H9 (cell line): ENCODE results near the gene MYLK4. TPM values are rescaled to one million over a fixed set of nuclear protein-coding genes. Genes with fewer than 3 reads are reported as not detected.

ENCODE experiments used
- DNase-seq: peaks from one replicate; pipeline ENCODE4 v3.0.0-alpha.2; 2017
- H2AFZ ChIP-seq: one replicate; pipeline ENCODE4 v1.6.1; 2013; ENCODE audit warnings: mild to moderate bottlenecking, low read length, control low read depth, moderate library complexity
- H2AK5ac ChIP-seq: 2 replicates; pipeline ENCODE4 v1.6.1; 2013; ENCODE audit warnings: low read length, control low read depth, mixed read lengths; ENCODE audit not compliant: insufficient read length
- H2BK120ac ChIP-seq: one replicate; pipeline ENCODE4 v1.6.1; 2013; ENCODE audit warnings: low read depth, mild to moderate bottlenecking, low read length, control low read depth, inconsistent platforms; ENCODE audit not compliant: poor library complexity, severe bottlenecking
- H2BK12ac ChIP-seq: 2 replicates; pipeline ENCODE4 v1.6.1; 2013; ENCODE audit warnings: low read length, control low read depth, mixed read lengths, low read depth; ENCODE audit not compliant: insufficient read length
- H2BK15ac ChIP-seq: 2 replicates; pipeline ENCODE4 v1.6.1; 2013; ENCODE audit warnings: low read depth, low read length, control low read depth
- H2BK20ac ChIP-seq: one replicate; pipeline ENCODE4 v1.6.1; 2013; ENCODE audit warnings: low read depth, mild to moderate bottlenecking, low read length, control low read depth, inconsistent platforms; ENCODE audit not compliant: poor library complexity, severe bottlenecking
- H2BK5ac ChIP-seq: 2 replicates; pipeline ENCODE4 v1.6.1; 2013; ENCODE audit warnings: low read length, control low read depth, mixed read lengths; ENCODE audit not compliant: insufficient read length
- H3K14ac ChIP-seq: 2 replicates; pipeline ENCODE4 v1.6.1; 2013; ENCODE audit warnings: low read length, control low read depth; ENCODE audit not compliant: insufficient read depth
- H3K18ac ChIP-seq: 2 replicates; pipeline ENCODE4 v1.6.1; 2013; ENCODE audit warnings: low read depth, mild to moderate bottlenecking, mixed read lengths, low read length, control low read depth; ENCODE audit not compliant: insufficient read length
- H3K23ac ChIP-seq: 2 replicates; pipeline ENCODE4 v1.6.1; 2013; ENCODE audit warnings: low read length, control low read depth, mixed read lengths, low read depth; ENCODE audit not compliant: insufficient read length
- H3K23me2 ChIP-seq: 2 replicates; pipeline ENCODE4 v1.6.1; 2013; ENCODE audit warnings: low read depth, mild to moderate bottlenecking, mixed read lengths, low read length, control low read depth; ENCODE audit not compliant: insufficient read length, poor library complexity, severe bottlenecking
- H3K27ac ChIP-seq: 2 replicates; pipeline ENCODE4 v1.5.1; 2013; ENCODE audit warnings: low read length, control low read depth, mixed read lengths, low read depth; ENCODE audit not compliant: insufficient read length
- H3K27me3 ChIP-seq: 2 replicates; pipeline ENCODE4 v1.6.1; 2013; ENCODE audit warnings: low read length, control low read depth, inconsistent platforms; ENCODE audit not compliant: insufficient read depth
- H3K4ac ChIP-seq: 2 replicates; pipeline ENCODE4 v1.6.1; 2013; ENCODE audit warnings: low read depth, mild to moderate bottlenecking, control low read depth, inconsistent platforms, low read length, moderate library complexity
- H3K4me1 ChIP-seq: 2 replicates; pipeline ENCODE4 v1.6.1; 2013; ENCODE audit warnings: low read length, control low read depth, inconsistent platforms; ENCODE audit not compliant: insufficient read depth
- H3K4me2 ChIP-seq: 2 replicates; pipeline ENCODE4 v1.6.1; 2013; ENCODE audit warnings: low read length, control low read depth, mixed read lengths; ENCODE audit not compliant: insufficient read length, insufficient read depth
- H3K56ac ChIP-seq: 2 replicates; pipeline ENCODE4 v1.6.1; 2013; ENCODE audit warnings: low read depth, mild to moderate bottlenecking, mixed read lengths, low read length, control low read depth; ENCODE audit not compliant: insufficient read length
- H3K79me1 ChIP-seq: 2 replicates; pipeline ENCODE4 v1.6.1; 2013; ENCODE audit warnings: low read depth, mild to moderate bottlenecking, moderate library complexity, low read length, control low read depth, inconsistent platforms; ENCODE audit not compliant: insufficient read depth, poor library complexity, severe bottlenecking
- H3K79me2 ChIP-seq: 2 replicates; pipeline ENCODE4 v1.6.1; 2013; ENCODE audit warnings: low read length, control low read depth, inconsistent platforms; ENCODE audit not compliant: insufficient read depth
- H3K9ac ChIP-seq: 2 replicates; pipeline ENCODE4 v1.6.1; 2013; ENCODE audit warnings: low read length, control low read depth, mixed read lengths; ENCODE audit not compliant: insufficient read length; ENCODE audit errors: extremely low read depth
- H3K9me3 ChIP-seq: one replicate; pipeline ENCODE4 v1.6.1; 2013; ENCODE audit warnings: low read depth, low read length, inconsistent platforms; ENCODE audit not compliant: control insufficient read depth
- H3T11ph ChIP-seq: one replicate; pipeline ENCODE4 v1.6.1; 2013; ENCODE audit warnings: mild to moderate bottlenecking, low read length, control low read depth, inconsistent platforms
- H4K20me1 ChIP-seq: one replicate; pipeline ENCODE4 v1.6.1; 2013; ENCODE audit not compliant: control insufficient read depth, insufficient read length, insufficient read depth
- H4K5ac ChIP-seq: 2 replicates; pipeline ENCODE4 v1.6.1; 2013; ENCODE audit warnings: low read depth, mild to moderate bottlenecking, mixed read lengths, low read length, control low read depth; ENCODE audit not compliant: insufficient read length
- H4K8ac ChIP-seq: replicated peaks from 2 replicates; pipeline ENCODE4 v1.6.1; 2013; ENCODE audit warnings: low read length, control low read depth, mixed read lengths, low read depth; ENCODE audit not compliant: insufficient read length
- H4K91ac ChIP-seq: 2 replicates; pipeline ENCODE4 v1.6.1; 2013; ENCODE audit warnings: low read depth, mild to moderate bottlenecking, moderate library complexity, mixed read lengths, low read length, control low read depth; ENCODE audit not compliant: insufficient read length
- H3K27ac Mint-ChIP-seq, 3 experiments: 2 replicates in 2 of 3; 3 replicates in 1 of 3; pipeline ENCODE4 v1.8.0; 2020 to 2021; ENCODE audit warnings: mixed read lengths in 3 of 3, mild to moderate bottlenecking in 1 of 3, moderate library complexity in 1 of 3
- H3K27me3 Mint-ChIP-seq: 2 replicates; pipeline ENCODE4 v1.8.0; 2021; ENCODE audit warnings: low read depth, mild to moderate bottlenecking, moderate library complexity, mixed read lengths
- H3K36me3 Mint-ChIP-seq, 3 experiments: 2 replicates in 2 of 3; 3 replicates in 1 of 3; pipeline ENCODE4 v1.8.0; 2020 to 2021; ENCODE audit warnings: low read depth in 3 of 3, mixed read lengths in 3 of 3; ENCODE audit not compliant: insufficient read depth in 1 of 3
- H3K4me1 Mint-ChIP-seq, 2 experiments: 2 replicates each; pipeline ENCODE4 v1.8.0; 2020; ENCODE audit warnings: mixed read lengths in 2 of 2
- H3K4me3 Mint-ChIP-seq, 2 experiments: 2 replicates in 1 of 2; 3 replicates in 1 of 2; pipeline ENCODE4 v1.8.0; 2020 to 2021; ENCODE audit warnings: mild to moderate bottlenecking in 2 of 2, mixed read lengths in 2 of 2, moderate library complexity in 1 of 2
- H3K9me3 Mint-ChIP-seq, 2 experiments: 2 replicates in 1 of 2; 3 replicates in 1 of 2; pipeline ENCODE4 v1.8.0; 2020; ENCODE audit warnings: mild to moderate bottlenecking in 2 of 2, mixed read lengths in 2 of 2, moderate library complexity in 1 of 2
- CTCF ChIP-seq: fragments of 200-600 bp; sonication (generic); conservative IDR thresholded peaks from 3 replicates; pipeline ENCODE4 v1.8.0; 2021; ENCODE audit warnings: antibody characterized with exemption, mild to moderate bottlenecking
- WGBS: extraction: QIAGEN DNeasy Blood & Tissue Kit; methylation state at CpG from one replicate; pipeline ENCODE4 v1.1.7; 2013; ENCODE audit warnings: missing lambda C conversion rate, low lambda C conversion rate, mixed read lengths; ENCODE audit not compliant: insufficient read length; ENCODE audit errors: extremely low coverage; 5-methylcytosine and 5-hydroxymethylcytosine counted together
- total RNA-seq: library from RNA; stranded (reverse); gene quantifications from 2 replicates; pipeline ENCODE4 v1.2.1, GENCODE V29; 2021

Gene MYLK4
- total RNA-seq, 1 experiment from 2014 or later, result 0.28 TPM

GRCh38 chr6:2661651-2662050 lies 89.1 kb downstream of the MYLK4 start:
- WGBS, result no CpG with 5 or more reads among the region's 3 CpGs
- H4K20me1 ChIP-seq, result no peaks in the 10 kb centered on the region
- H3K23me2 ChIP-seq, result no peaks in the 10 kb centered on the region
- H3K4me1 ChIP-seq, result peaks cover 15% of the 10 kb centered on the region; the same call in 1 of the 2 replicates
- no peak overlapping the region for H2BK5ac ChIP-seq
- H3K36me3 Mint-ChIP-seq, result peaks cover 7 to 14% (median 13%) of the 10 kb centered on the region in 3 experiments; a peak in 5 of 7 replicates
- no peak overlapping the region for H3K14ac ChIP-seq
- H3K18ac ChIP-seq, result no peak overlapping the region
- no peak overlapping the region for H3K23ac ChIP-seq
- no peak for TF ChIP-seq CTCF
- no peaks in the 10 kb centered on the region for H3K9me3 ChIP-seq
- H3K27ac Mint-ChIP-seq, result peak overlapping the region in 1 of 3 experiments; percentile 86; a peak in 1 of 7 replicates
- H2AFZ ChIP-seq, result no peak overlapping the region
- H4K8ac ChIP-seq, result no peak overlapping the region
- H2AK5ac ChIP-seq, result no peak overlapping the region
- no peaks in the 10 kb centered on the region for H3K79me1 ChIP-seq
- H4K5ac ChIP-seq, result no peak overlapping the region
- no peaks in the 10 kb centered on the region for H3K27me3 ChIP-seq
- no peaks in the 10 kb centered on the region for H3K79me2 ChIP-seq
- no peak overlapping the region for H2BK15ac ChIP-seq
- peaks cover 34 to 40% of the 10 kb centered on the region in 2 experiments for H3K4me1 Mint-ChIP-seq
- no peak overlapping the region for H2BK12ac ChIP-seq
- no peak overlapping the region for H4K91ac ChIP-seq
- no peak overlapping the region for H3T11ph ChIP-seq
- H3K27ac ChIP-seq, result no peak overlapping the region
- no peaks in the 10 kb centered on the region; the same call in 1 of the 2 replicates for H3K27me3 Mint-ChIP-seq
- H2BK20ac ChIP-seq, result no peak overlapping the region
- no peak overlapping the region for H2BK120ac ChIP-seq
- H3K56ac ChIP-seq, result no peak overlapping the region
- H3K4ac ChIP-seq, result no peak overlapping the region
- no peak for DNase-seq
- no peak overlapping the region for H3K4me2 ChIP-seq
- no peak overlapping the region for H3K4me3 Mint-ChIP-seq
- no peak overlapping the region for H3K9ac ChIP-seq
- H3K9me3 Mint-ChIP-seq, result peaks cover 13 to 17% of the 10 kb centered on the region in 2 experiments
